ENCODE measurements around the gene UVRAG. TPM values are rescaled to one million over a fixed set of nuclear protein-coding genes. Genes with fewer than 3 reads are reported as not detected.

Gene UVRAG
- total RNA-seq, 1 donor from 2014 or later: 14.7 TPM

DNA sequence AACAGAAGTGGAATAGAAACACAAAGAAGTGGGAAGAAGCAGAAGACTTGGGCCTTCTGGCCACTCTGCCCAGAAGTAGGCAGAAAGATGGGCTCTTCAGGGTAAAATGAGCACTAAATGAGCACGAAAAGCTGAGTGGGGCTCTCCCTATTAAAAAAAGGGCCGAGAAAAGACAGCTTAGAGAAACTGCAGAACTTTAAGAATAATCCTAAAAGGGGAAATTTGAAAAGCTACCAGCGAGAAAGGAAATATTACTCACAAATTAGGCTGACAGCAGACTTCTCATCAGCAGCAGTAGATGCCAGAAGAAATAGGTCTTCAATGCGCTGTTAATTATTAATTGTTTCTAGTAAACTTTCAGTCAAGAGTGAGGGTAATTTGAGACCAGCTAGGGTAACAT, 78.2 kb downstream of the UVRAG start:
- DNase-seq (no peak), ATAC-seq (ENCODE audit: poor library complexity) (no peak)
- intact Hi-C loops (cut with DNase I): no loop called here

DNA sequence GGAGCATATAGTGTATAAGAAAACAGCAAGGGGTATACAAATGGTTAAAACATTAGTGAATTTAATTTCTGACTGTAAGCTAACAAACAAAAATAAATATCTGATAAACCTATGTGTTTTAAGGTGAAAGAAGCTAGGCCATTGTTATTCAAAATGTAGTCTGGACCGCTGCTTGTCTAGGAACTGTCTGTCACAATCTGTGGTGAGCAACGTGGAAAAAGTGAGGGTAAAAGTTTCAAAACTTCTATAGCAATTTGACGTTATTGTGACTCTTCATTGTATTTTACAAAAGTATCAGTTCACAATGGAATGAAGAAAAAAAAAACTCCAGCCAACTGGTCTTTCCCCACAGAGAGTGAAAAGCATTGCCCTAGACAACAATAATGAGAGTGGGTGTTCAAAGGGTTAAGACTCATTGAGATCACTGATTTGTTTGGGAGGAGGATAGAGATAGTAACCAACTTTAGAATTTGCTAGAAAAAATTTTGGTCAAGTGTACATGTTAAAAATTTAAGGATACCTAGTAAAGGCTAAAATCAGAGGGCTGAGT, 79.1 kb downstream of the UVRAG start:
- DNase-seq: no peak
- intact Hi-C loops (cut with DNase I): no loop called here
- ATAC-seq (ENCODE audit: poor library complexity): no peak

DNA sequence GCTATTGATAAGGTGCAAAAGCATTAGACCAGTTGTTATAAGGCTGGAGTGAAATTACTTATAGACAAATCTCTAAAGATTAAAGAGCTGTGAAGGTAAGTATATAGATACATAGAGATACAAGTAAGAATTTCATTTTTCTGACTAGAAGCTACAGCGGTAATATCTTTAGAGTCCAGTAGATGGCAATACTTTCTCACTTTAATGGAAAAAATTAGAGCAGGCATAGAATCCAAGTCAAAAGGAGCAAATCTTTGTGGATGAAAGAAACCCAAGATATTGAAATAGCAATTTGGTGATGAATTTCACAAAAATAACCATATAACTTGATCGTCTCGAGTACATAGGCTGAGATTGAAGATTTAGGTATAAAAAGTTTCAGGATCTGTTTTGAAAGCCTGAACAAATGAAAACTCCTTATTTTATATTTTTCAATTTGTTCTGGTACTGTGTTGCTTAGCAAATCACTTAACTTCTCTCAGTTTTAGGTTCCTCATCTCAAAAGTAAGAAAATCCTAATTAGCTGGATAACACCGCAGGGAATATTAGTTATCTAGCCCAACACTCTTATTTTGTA, 81.9 kb downstream of the UVRAG start:
- peak; percentile 55 for ATAC-seq (ENCODE audit: poor library complexity)
- intact Hi-C loops (cut with DNase I): loop anchor here (2.0 kb wide), 1 partner anchor 256 kb away; no protein-coding TSS in a partner anchor
- DNase-seq: no peak

DNA sequence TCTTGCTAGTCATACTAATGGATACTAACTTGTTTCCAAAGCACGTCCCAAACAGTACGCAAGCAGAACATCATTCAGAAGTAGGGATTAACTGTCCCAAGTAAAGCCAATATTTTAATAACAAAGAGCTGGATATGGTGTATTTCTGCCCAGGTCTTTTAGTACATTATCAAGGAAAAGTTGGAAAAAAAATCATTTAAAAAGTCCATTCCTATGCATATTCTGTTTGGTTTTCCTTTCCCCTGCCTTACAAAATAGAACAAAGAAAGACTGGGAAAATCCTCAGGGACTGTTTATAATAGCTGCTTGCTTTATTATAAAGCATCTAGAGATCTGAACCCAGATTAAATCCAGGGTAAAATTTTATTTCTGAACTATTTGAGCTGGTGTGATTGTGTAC, 83.9 kb downstream of the UVRAG start:
- DNase-seq (no peak), ATAC-seq (ENCODE audit: poor library complexity) (no peak)
- intact Hi-C loops (cut with DNase I): no loop called here

DNA sequence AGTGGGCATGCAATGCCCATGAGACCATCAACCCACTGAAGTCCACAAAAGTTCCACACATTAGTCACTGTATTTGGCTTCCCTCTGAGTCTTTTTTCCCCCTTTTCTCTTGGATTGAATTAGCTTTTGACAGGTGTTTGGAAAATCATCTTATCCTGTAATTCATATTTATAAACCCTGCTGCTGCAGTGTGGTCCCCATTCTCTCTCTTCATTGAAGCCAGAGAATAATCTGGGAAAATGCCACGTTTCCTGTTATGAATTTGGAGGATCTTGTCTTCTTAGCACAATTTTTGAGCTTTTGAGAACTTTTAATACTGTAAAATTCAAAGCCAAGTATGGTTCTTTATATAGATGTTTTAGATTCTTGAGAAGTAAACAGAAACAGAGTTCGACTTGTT, 84.8 kb downstream of the UVRAG start:
- no peak for ATAC-seq (ENCODE audit: poor library complexity)
- intact Hi-C loops (cut with DNase I): no loop called here
- no peak for DNase-seq

DNA sequence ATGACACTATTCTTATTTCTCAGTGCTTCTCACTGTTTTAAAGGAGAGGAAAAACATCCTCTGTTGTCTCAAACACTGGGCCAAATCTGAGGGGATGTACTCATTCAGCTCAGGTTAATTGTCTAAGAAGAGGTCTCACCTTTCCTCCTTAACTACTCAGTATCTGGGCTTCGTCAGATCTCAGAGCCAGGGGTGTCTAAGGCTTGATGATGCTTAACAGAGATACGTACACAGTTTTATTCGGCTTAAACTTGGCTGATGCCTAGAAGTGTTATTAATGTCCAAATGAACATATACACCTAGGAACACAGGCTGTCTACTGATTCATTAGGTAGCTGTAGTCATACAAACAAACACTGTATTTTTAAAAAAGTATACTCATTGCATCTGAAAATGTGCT, 85.8 kb downstream of the UVRAG start:
- no peak for ATAC-seq (ENCODE audit: poor library complexity)
- DNase-seq: no peak
- intact Hi-C loops (cut with DNase I): no loop called here

DNA sequence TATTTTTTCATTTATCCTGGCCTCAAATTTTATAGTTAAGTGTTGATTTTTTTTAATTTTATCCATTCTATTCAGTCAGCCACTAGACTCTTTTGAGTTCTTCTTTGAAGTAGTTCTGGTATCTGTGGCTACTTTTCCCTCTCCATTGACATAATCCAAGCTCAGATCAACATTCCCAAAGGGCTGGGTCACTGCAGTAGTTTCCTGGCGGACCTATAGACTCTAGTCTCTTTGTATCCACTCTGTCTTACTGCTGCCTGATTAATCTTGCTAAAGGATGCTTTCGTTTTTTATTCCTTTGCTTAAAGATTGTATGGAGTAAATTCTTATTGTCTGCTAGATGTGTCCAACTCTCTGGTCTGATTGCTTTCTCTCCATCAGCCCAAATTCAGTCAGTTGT, 87.6 kb downstream of the UVRAG start:
- intact Hi-C loops (cut with DNase I): no loop called here
- no peak for ATAC-seq (ENCODE audit: poor library complexity)
- DNase-seq: no peak

DNA sequence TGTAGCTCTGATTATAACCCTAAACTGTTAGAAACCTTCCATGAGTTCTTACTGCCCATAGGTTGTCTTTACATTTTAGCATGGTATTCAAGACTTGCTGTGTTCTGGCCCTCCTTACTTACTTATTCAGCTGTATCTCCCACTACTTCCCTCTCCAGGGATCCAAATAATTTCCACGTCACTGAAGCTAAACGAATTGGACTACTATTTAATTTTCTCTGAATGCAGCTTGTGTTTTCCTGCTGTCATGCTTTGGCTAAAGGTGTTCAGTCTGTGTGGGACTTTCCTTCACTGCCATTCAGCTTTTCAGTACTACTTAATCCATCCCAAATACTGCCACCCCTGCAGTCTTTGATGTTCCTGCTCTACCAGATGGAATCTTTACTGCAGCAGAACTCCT, 88.3 kb downstream of the UVRAG start:
- DNase-seq (no peak), ATAC-seq (ENCODE audit: poor library complexity) (no peak)
- intact Hi-C loops (cut with DNase I): no loop called here

DNA sequence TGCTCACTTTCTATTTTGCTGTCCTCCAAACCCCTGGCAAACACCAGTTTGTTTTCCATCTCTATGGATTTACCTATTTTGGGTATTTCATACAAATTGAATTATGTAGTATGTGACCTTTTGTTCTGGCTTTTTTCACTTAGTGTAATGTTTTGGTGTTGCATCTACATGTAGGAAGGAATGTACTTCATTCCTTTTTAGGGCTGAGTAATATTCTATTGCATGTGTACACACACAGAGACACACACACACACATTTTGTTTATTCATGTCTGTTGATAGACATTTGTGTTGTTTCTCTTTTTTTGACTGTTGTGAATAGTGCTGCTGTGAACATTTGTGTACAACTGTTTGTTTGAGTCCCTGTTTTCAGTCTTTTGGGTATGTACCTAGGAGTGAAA, 90.4 kb downstream of the UVRAG start:
- DNase-seq (no peak), ATAC-seq (ENCODE audit: poor library complexity) (no peak)
- intact Hi-C loops (cut with DNase I): loop anchor here (5.0 kb wide), 1 partner anchor 412 kb away; no protein-coding TSS in a partner anchor

DNA sequence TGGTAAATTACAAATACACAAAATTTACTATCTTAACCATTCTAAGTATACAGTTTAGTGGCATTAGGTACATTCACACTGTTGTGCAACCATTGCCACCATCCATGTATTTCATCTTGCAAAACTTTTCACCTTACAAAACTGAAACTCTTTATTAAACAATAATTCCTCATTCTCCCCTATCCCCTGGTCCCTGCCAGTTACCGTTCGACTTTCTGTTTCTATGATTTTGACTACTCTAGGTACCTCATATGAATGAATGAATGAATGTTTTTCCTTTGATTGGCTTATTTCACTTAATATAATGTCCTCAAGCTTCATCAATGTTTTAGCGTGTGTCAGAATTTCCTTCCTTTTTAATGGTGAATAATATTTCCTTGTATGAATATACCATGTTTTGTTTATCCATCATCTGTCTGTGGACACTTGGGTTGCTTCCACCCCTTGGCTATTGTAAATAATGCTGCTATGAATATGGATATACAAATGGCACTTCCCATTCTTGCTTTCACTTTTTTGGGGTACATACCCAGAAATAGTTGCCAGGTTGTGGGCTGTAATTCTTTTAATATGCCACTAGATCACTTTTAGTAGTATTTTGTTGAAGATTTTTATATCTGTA, 93.0 kb downstream of the UVRAG start:
- no peak for ATAC-seq (ENCODE audit: poor library complexity)
- intact Hi-C loops (cut with DNase I): loop anchor here (5.0 kb wide), 1 partner anchor 409 kb away; no protein-coding TSS in a partner anchor
- no peak for DNase-seq

DNA sequence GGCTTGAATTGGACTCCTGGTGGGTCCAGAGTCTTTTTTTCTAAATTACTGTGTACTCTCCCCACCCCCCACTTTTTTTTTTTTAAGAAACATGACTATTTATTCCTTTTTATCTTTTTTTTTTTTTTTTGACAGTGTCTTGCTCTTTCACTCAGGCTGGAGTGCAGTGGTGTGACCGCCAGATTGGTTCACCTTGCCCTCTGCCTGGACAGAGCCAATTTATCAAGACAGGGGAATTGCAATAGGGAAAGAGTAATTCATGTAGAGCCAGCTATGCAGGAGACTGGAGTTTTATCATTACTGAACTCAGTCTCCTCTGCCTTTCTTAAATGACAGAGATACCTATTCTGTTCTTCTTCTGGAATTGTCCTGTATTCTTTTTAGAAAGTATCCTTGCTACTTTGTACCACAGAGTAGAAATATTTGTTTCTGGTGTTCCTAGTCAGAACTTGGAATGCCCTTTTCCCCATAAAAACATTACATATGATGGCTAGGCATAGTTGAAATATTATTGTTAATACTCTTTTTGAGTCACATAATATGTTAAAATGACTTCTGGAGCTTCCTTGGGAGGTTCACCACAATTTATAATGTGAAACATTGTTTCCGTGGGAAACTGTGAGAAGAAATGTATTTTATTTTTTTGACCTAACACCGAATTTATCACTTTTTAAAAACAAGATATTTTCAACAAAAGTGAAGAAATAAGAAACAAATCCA, 95.6 kb downstream of the UVRAG start:
- DNase-seq: no peak
- ATAC-seq (ENCODE audit: poor library complexity): no peak
- intact Hi-C loops (cut with DNase I): no loop called here

DNA sequence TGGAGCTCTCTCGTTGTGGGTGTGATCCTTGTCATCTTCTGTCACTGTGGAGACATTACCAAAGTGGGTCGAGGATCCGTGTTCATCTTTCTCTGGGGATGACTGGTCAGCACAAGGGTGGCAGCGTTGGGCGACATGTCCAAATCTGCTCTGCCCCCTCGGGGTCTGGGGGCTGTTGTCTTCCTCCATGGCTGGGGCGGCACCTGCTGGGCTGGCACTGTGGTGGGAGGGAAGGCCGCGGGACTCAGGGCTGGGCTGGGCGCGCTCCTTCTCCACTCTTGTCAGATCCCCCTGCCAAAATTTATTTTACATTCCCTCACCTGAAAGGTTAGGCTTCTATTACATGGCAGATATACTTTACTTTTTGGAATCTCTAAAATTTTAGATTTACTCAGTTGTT, 96.4 kb downstream of the UVRAG start:
- no peak for ATAC-seq (ENCODE audit: poor library complexity)

DNA sequence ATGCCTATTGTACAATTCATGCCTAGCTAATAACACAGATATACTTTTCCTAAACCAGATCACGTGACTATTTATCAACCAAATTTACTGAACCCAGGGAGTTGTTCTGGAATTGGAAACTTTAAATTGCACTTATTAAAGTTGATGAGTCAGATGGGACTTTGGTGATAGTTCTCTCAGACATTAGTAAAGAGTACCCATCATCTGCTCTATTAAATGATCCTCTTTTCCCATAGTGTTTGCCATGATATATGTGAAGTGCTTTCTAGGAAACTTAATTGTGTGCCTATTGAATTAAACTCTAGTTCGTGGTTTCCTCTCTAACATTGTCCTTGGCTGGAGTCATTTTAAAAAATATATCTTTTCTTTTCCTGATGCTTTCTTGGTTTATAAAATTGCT, 99.0 kb downstream of the UVRAG start:
- intact Hi-C loops (cut with DNase I): no loop called here
- DNase-seq (no peak), ATAC-seq (ENCODE audit: poor library complexity) (no peak)

More for the DNA sequence above, 96.4 kb downstream of the UVRAG start:
- DNase-seq: no peak
- intact Hi-C loops (cut with DNase I): no loop called here

DNA sequence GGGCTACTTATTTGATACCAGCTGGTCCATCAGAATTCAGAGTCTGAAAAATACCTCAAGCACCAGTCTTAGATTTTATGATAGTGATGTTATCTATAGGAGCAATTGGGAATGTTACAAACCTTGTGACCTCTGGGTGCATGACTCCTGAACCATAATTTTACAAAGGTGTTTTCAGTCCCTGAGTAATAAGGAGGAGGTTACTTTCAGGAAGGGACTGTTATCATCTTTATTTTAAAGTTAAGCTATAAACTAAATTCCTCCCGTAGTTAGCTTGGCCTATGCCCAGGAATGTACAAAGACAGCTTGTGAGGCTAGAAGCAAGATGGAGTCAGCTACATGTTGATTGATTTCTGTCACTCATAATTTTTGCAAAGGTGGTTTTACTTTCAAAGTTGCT, 101.9 kb downstream of the UVRAG start:
- ATAC-seq (ENCODE audit: poor library complexity) (no peak), DNase-seq (no peak)
- intact Hi-C loops (cut with DNase I): no loop called here

DNA sequence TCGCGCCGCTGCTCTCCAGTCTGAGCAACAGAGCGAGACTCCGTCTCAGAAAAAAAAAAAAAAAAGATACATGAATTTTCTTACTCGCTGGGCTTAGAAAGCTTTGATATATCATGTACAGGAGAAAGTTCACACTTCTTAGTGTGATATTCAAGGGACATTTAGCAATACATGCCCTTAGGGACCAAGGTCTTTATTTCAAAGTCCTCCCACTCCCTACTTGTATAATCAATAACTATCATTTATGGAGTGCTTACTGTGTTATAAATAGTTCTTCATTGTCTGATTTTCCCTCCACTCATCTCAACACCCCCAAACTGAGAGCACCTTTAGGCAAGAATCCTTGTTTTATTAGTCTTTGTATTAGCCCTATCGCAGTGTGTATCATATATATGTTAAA, 103.3 kb downstream of the UVRAG start:
- DNase-seq (no peak), ATAC-seq (ENCODE audit: poor library complexity) (no peak)
- intact Hi-C loops (cut with DNase I): no loop called here

DNA sequence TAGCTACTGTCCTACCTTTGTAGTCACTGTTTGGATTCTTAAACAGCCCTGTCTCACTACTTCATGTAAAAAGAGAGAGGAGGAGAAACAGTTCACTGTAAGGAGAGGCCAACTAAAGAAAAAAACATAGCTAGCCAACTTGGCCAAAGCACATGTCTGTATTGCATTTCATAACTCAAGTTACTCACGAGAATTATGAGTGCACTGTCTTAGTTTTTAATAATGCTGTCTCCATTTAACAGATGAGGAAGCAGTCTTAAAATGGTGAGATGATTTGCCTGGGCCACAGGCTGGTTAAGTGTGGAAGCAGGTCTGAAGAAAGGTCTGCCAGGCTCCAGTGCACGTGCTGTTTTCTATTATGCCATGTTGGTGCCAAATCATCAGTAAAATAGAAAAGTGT, 104.5 kb downstream of the UVRAG start:
- DNase-seq: no peak
- intact Hi-C loops (cut with DNase I): no loop called here
- ATAC-seq (ENCODE audit: poor library complexity): peak; percentile 85

DNA sequence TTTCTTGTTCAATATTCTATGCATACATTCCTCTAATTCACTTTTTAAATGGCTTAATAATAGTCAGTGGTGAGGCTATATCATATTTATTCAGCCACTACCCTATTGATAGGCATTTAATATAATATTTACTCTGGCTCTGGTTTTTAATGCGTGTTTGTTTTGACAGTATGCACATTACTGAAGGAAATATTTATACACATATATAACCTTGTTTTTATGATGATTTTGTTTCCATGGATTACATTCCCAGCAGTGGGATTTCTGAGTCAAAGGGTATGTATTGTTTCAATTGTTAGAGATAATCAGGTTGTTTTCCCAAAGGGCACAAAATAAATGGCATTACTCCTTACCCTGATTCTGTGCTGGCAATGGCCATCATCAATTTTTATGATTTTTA, 105.8 kb downstream of the UVRAG start:
- no peak for ATAC-seq (ENCODE audit: poor library complexity)
- intact Hi-C loops (cut with DNase I): no loop called here
- DNase-seq: no peak

DNA sequence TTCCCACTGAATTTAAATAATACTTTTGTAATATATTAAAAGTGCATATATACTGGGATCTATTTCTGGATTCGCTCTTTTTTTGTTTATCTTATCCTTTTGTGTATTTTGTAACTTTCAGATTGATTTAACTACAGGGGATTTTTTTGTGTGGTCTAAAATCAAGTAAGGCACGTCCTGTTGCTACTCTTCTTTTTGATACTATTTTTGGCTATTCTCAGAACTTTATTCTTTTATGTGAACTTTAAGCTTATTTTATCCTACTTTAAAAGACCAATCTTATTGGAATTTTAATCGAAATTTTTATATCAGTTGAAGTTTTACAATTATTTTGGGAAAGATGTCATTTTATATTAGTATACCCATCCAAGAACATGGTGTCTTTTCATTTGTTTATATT, 106.8 kb downstream of the UVRAG start:
- intact Hi-C loops (cut with DNase I): no loop called here
- no peak for ATAC-seq (ENCODE audit: poor library complexity)
- DNase-seq: no peak

DNA sequence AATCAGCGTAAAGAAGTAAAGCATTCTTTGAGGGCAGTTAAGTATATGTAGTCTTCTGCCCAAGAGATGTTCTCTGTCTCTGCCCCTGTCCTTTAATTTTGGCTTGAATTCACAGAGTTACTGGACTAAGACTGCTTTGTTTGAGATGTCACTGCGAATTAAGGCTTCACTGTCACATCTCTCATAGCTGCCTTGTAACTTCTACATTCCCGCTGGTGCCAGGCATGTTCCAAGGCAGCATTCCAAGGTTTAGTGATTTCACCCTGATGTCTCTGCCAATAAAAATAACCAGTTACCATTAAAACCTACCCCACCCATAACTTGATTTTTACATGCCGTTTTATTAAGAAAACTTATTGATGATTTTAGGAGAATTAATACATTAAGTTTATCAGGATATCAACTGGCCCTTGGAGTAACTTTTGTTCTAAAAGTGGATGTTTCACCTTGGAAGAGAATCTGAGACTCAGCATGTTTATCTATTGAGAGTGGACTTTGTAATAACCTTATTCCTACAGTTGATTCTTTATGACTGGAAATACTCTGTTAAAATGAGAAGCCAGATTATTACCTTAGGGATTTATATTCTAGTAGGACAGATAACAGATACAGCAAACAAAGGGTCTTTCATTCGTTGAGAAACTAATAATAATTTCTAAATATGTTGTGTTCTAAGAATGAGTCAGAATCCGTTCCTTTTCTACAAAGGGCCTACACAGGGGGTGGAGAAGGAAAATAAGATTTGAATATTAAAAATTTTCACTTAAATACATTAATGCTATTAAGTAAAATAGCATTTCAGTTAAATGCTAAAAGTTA, 110.2 kb downstream of the UVRAG start:
- intact Hi-C loops (cut with DNase I): no loop called here
- DNase-seq (peak; percentile 41), ATAC-seq (ENCODE audit: poor library complexity) (peak; percentile 82)
